Vagina (tissue), 2 donors: Measurements from ENCODE around the gene POU2F1. TPM values are rescaled to one million over a fixed set of nuclear protein-coding genes. Genes with fewer than 3 reads are reported as not detected.

Source experiments
- DNase-seq, 2 donors: peaks; one replicate each; pipeline ENCODE4 v3.0.0-alpha.2; 2017; ENCODE audit errors: extremely low spot score in 2 of 2
- H3K27ac ChIP-seq: fragments of 200-600 bp; sonication (generic); one replicate; pipeline ENCODE4 v1.5.1; 2019
- H3K27me3 ChIP-seq: fragments of 200-600 bp; sonication (generic); one replicate; pipeline ENCODE4 v1.5.1; 2019
- H3K36me3 ChIP-seq, 2 donors: fragments of 200-600 bp; sonication (generic); one replicate each; pipeline ENCODE4 v1.5.1; 2017 to 2019
- H3K4me1 ChIP-seq: fragments of 200-600 bp; sonication (generic); one replicate; pipeline ENCODE4 v1.5.1; 2019
- H3K4me3 ChIP-seq, 2 donors: fragments of 200-600 bp; sonication (generic); 1 replicate in 1 of 2; 2 replicates in 1 of 2; pipeline ENCODE4 v1.5.1; 2016 to 2019
- H3K9me3 ChIP-seq: fragments of 200-600 bp; sonication (generic); one replicate; pipeline ENCODE4 v1.5.1; 2019
- POLR2A ChIP-seq, 2 donors: fragments of 450-650 bp; IDR thresholded peaks; one replicate each; pipeline ENCODE4 v1.6.1; 2017; ENCODE audit warnings: antibody characterized with exemption in 2 of 2, mild to moderate bottlenecking in 2 of 2, moderate library complexity in 2 of 2
- POLR2AphosphoS5 ChIP-seq, 2 donors: sonication (generic); formaldehyde crosslinking; IDR thresholded peaks; one replicate each; pipeline ENCODE4 v1.9.0; 2017; ENCODE audit warnings: antibody characterized with exemption in 2 of 2, mild to moderate bottlenecking in 2 of 2, low read depth in 1 of 2; ENCODE audit not compliant: insufficient read depth in 1 of 2
- intact Hi-C: fragments of 100-400 bp; cut with DNase I; formaldehyde crosslinking; loops from one replicate; pipeline ENCODE4 v1.15.1; 2023
- total RNA-seq: library from RNA; depleted of rRNA; stranded (reverse); fragments of >200 nt; gene quantifications from one replicate; pipeline ENCODE4 v1.2.3, GENCODE V29; 2016
- TF ChIP-seq, protein P1 (sequence below), 3 experiments: fragments of 450-650 bp in 2 of 3; fragments of 200-600 bp in 1 of 3; sonication (generic) in 1 of 3; IDR thresholded peaks; one replicate each; pipeline ENCODE4 v1.5.1; 2017 to 2019; ENCODE audit warnings: antibody characterized with exemption in 3 of 3, mild to moderate bottlenecking in 2 of 3, moderate library complexity in 2 of 3

Gene POU2F1
- total RNA-seq, 1 donor from 2014 or later = 10.8 TPM

- H3K27me3 ChIP-seq = no peaks in the 10 kb centered on the region
- H3K36me3 ChIP-seq = no peaks in the 10 kb centered on the region
- H3K4me3 ChIP-seq = no peak overlapping the region
- TF ChIP-seq, protein P1, sequence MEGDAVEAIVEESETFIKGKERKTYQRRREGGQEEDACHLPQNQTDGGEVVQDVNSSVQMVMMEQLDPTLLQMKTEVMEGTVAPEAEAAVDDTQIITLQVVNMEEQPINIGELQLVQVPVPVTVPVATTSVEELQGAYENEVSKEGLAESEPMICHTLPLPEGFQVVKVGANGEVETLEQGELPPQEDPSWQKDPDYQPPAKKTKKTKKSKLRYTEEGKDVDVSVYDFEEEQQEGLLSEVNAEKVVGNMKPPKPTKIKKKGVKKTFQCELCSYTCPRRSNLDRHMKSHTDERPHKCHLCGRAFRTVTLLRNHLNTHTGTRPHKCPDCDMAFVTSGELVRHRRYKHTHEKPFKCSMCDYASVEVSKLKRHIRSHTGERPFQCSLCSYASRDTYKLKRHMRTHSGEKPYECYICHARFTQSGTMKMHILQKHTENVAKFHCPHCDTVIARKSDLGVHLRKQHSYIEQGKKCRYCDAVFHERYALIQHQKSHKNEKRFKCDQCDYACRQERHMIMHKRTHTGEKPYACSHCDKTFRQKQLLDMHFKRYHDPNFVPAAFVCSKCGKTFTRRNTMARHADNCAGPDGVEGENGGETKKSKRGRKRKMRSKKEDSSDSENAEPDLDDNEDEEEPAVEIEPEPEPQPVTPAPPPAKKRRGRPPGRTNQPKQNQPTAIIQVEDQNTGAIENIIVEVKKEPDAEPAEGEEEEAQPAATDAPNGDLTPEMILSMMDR (IDR thresholded peaks at IDR 0.05) = no peak
- TF ChIP-seq POLR2AphosphoS5 (IDR thresholded peaks at IDR 0.05; ENCODE audit: insufficient read depth in 1 of 2, low read depth in 1 of 2) (no peak), POLR2A (IDR thresholded peaks at IDR 0.05) (no peak)
- H3K9me3 ChIP-seq = no peaks in the 10 kb centered on the region
- H3K4me1 ChIP-seq = no peaks in the 10 kb centered on the region
- H3K27ac ChIP-seq = no peak overlapping the region
- no peak for DNase-seq
- intact Hi-C loops = no loop called here
These were observed 226.9 kb downstream of the POU2F1 start for GRCh38 chr1:167447521-167448136.

DNA sequence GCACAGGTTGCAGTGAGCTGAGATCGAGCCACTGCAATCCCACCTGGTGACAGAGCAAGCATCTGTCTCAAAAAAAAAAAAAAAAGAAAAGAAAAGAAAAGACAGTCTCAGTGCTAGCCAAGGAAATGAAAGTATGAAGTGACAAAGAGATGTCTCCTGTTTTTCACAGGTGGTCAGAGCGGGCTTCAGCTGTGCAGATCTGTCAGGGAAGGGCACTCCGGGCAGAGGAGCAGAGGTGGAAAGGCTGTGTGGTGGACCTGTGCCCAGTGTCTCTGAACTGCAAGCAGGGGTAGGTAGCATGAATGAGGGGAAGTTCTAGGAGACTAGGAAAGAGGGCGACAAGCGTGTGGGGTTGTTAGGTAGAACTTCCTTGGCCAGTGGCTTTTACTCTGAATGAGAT, 230.2 kb downstream of the POU2F1 start:
- intact Hi-C loops = no loop called here
- no peaks in the 10 kb centered on the region for H3K36me3 ChIP-seq
- no peak for DNase-seq

GRCh38 chr1:167452483-167452882, 231.8 kb downstream of the POU2F1 start:
- Histone ChIP-seq H3K27me3 (no peaks in the 10 kb centered on the region), H3K4me1 (peaks cover 18% of the 10 kb centered on the region), H3K4me3 (no peak overlapping the region), H3K9me3 (no peaks in the 10 kb centered on the region), H3K36me3 (no peaks in the 10 kb centered on the region), H3K27ac (no peak overlapping the region)
- TF ChIP-seq, protein P1 (IDR thresholded peaks at IDR 0.05) = no peak
- TF ChIP-seq POLR2AphosphoS5 (IDR thresholded peaks at IDR 0.05; ENCODE audit: insufficient read depth in 1 of 2, low read depth in 1 of 2) (no peak), POLR2A (IDR thresholded peaks at IDR 0.05) (no peak)
- intact Hi-C loops = no loop called here
- no peak for DNase-seq

More for the DNA sequence above, 230.2 kb downstream of the POU2F1 start:
- no peaks in the 10 kb centered on the region for H3K27me3 ChIP-seq
- peaks cover 11% of the 10 kb centered on the region for H3K4me1 ChIP-seq
- H3K4me3 ChIP-seq = no peak overlapping the region
- no peak overlapping the region for H3K27ac ChIP-seq
- TF ChIP-seq POLR2AphosphoS5 (IDR thresholded peaks at IDR 0.05; ENCODE audit: insufficient read depth in 1 of 2, low read depth in 1 of 2) = no peak
- TF ChIP-seq, protein P1 (IDR thresholded peaks at IDR 0.05) = no peak
- TF ChIP-seq POLR2A (IDR thresholded peaks at IDR 0.05) = no peak
- H3K9me3 ChIP-seq = no peaks in the 10 kb centered on the region

- intact Hi-C loops = no loop called here
- DNase-seq = no peak
These were observed 232.4 kb downstream of the POU2F1 start for GRCh38 chr1:167453123-167453522.

More at GRCh38 chr1:167453123-167453522, 232.4 kb downstream of the POU2F1 start:
- H3K36me3 ChIP-seq = no peaks in the 10 kb centered on the region
- H3K27ac ChIP-seq = no peak overlapping the region
- TF ChIP-seq POLR2AphosphoS5 (IDR thresholded peaks at IDR 0.05; ENCODE audit: insufficient read depth in 1 of 2, low read depth in 1 of 2) (no peak), POLR2A (IDR thresholded peaks at IDR 0.05) (no peak)
- TF ChIP-seq, protein P1 (IDR thresholded peaks at IDR 0.05) = no peak
- no peaks in the 10 kb centered on the region for H3K27me3 ChIP-seq
- no peak overlapping the region for H3K4me3 ChIP-seq
- no peaks in the 10 kb centered on the region for H3K9me3 ChIP-seq
- H3K4me1 ChIP-seq = peaks cover 18% of the 10 kb centered on the region
